ENCODE data around the gene DUOX2.

DNA sequence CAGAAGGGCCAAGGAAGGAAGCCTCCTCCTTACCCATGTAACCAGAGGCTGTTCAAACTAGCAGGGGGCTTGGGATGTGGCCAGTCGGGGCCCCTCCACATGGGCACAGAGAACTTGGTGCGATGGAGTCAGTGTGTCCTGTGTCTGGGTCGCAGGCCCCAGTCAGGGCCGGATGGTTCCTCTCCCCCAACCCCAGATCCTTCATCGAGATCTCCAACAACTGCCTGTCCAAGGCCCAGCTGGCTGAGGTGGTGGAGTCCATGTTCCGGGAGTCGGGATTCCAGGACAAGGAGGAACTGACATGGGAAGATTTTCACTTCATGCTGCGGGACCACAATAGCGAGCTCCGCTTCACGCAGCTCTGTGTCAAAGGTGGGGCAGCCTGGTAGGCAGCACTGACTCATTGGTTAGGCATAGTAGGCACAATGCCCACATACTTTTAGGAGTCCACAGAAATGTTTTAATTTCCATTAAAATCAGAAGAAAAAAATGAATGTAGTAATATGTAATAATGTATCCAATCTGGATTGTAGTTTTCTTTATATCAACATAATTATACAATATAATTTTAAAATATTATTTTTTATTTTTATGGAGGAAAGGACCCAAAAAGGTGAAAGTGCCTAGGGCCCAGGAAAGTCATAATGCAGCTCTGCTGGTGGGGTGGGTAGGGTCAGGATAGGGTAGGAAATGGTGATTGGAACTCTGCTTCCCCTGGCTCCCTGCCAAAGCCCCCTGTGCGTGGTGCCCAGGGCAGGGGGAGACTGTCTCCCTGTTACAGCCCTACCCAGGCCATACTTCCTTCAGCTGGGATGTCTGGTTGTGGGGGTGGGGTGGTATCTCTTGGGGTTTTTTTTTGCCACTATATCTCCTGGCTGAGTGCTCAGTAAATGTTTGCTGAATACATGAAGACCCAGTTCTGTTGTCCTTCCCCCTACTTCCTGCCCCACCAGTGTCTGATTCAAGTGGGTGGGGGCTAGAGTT is 34.4 kb upstream of the DUOX2 start:
- TF ChIP-seq, protein P1, sequence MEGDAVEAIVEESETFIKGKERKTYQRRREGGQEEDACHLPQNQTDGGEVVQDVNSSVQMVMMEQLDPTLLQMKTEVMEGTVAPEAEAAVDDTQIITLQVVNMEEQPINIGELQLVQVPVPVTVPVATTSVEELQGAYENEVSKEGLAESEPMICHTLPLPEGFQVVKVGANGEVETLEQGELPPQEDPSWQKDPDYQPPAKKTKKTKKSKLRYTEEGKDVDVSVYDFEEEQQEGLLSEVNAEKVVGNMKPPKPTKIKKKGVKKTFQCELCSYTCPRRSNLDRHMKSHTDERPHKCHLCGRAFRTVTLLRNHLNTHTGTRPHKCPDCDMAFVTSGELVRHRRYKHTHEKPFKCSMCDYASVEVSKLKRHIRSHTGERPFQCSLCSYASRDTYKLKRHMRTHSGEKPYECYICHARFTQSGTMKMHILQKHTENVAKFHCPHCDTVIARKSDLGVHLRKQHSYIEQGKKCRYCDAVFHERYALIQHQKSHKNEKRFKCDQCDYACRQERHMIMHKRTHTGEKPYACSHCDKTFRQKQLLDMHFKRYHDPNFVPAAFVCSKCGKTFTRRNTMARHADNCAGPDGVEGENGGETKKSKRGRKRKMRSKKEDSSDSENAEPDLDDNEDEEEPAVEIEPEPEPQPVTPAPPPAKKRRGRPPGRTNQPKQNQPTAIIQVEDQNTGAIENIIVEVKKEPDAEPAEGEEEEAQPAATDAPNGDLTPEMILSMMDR (conservative IDR thresholded peaks at IDR 0.05; ENCODE audit: low read length): no peak
- no peak for TF ChIP-seq EZH2phosphoT487 (IDR thresholded peaks at IDR 0.05; ENCODE audit: borderline replicate concordance)

Data from Loucy (cell line).